ENCODE measurements around the gene TPCN1. TPM values are rescaled to one million over a fixed set of nuclear protein-coding genes. Genes with fewer than 3 reads are reported as not detected.

Gene TPCN1
- total RNA-seq, 1 donor from 2014 or later, result 27.9 TPM

GRCh38 chr12:113306382-113306781 lies 85.1 kb downstream of the TPCN1 start:
- Mint-ChIP-seq H3K27me3 (ENCODE audit: low read depth, unreplicated experiment) (no peaks in the 10 kb centered on the region), H3K4me3 (ENCODE audit: unreplicated experiment) (no peak overlapping the region), H3K36me3 (ENCODE audit: low read depth, unreplicated experiment) (peaks cover 9% of the 10 kb centered on the region), H3K4me1 (ENCODE audit: low read depth, unreplicated experiment) (peaks cover 3% of the 10 kb centered on the region), H3K27ac (ENCODE audit: unreplicated experiment) (no peak overlapping the region), H3K9me3 (ENCODE audit: unreplicated experiment) (no peaks in the 10 kb centered on the region)
- Histone ChIP-seq H3K4me1 (ENCODE audit: insufficient read depth, low read length) (no peaks in the 10 kb centered on the region), H3K36me3 (ENCODE audit: insufficient read depth, low read length) (no peaks in the 10 kb centered on the region), H3K27ac (ENCODE audit: low read depth, low read length) (no peak overlapping the region), H3K4me3 (ENCODE audit: insufficient read depth, low read depth, low read length) (no peak overlapping the region), H2AFZ (ENCODE audit: low read depth, low read length) (no peak overlapping the region), H4K20me1 (ENCODE audit: insufficient read depth, low read length) (no peaks in the 10 kb centered on the region), H3K9ac (ENCODE audit: low read length) (no peak overlapping the region), H3K4me2 (ENCODE audit: low read length) (no peak overlapping the region), H3K79me2 (ENCODE audit: insufficient read depth, low read length) (no peaks in the 10 kb centered on the region), H3K9me3 (ENCODE audit: insufficient read depth, low read depth, low read length) (no peaks in the 10 kb centered on the region), H3K27me3 (ENCODE audit: insufficient read depth, low read length) (no peaks in the 10 kb centered on the region)
- TF ChIP-seq CTCF (IDR thresholded peaks at IDR 0.05; ENCODE audit: insufficient read depth, low read depth, low read length) (no peak), EZH2 (IDR thresholded peaks at IDR 0.05; ENCODE audit: insufficient read depth, low read length) (no peak)
- DNase-seq (ENCODE audit: low read depth), result peak; percentile 10
- FAIRE-seq, result no peak

GRCh38 chr12:113310489-113310888 lies 89.2 kb downstream of the TPCN1 start:
- no peak for DNase-seq (ENCODE audit: low read depth)
- Mint-ChIP-seq H3K4me3 (ENCODE audit: unreplicated experiment) (no peak overlapping the region), H3K9me3 (ENCODE audit: unreplicated experiment) (no peaks in the 10 kb centered on the region)

More at GRCh38 chr12:113310489-113310888, 89.2 kb downstream of the TPCN1 start:
- Histone ChIP-seq H3K4me1 (ENCODE audit: insufficient read depth, low read length) (peaks cover 3% of the 10 kb centered on the region), H2AFZ (ENCODE audit: low read depth, low read length) (no peak overlapping the region), H3K27me3 (ENCODE audit: insufficient read depth, low read length) (no peaks in the 10 kb centered on the region), H3K4me3 (ENCODE audit: insufficient read depth, low read depth, low read length) (no peak overlapping the region), H3K4me2 (ENCODE audit: low read length) (no peak overlapping the region), H3K9me3 (ENCODE audit: insufficient read depth, low read depth, low read length) (no peaks in the 10 kb centered on the region), H4K20me1 (ENCODE audit: insufficient read depth, low read length) (no peaks in the 10 kb centered on the region), H3K27ac (ENCODE audit: low read depth, low read length) (no peak overlapping the region), H3K9ac (ENCODE audit: low read length) (no peak overlapping the region), H3K36me3 (ENCODE audit: insufficient read depth, low read length) (no peaks in the 10 kb centered on the region), H3K79me2 (ENCODE audit: insufficient read depth, low read length) (no peaks in the 10 kb centered on the region)
- H3K27me3 Mint-ChIP-seq (ENCODE audit: low read depth, unreplicated experiment), result no peaks in the 10 kb centered on the region
- H3K4me1 Mint-ChIP-seq (ENCODE audit: low read depth, unreplicated experiment), result peaks cover 10% of the 10 kb centered on the region
- TF ChIP-seq CTCF (IDR thresholded peaks at IDR 0.05; ENCODE audit: insufficient read depth, low read depth, low read length), result peak; percentile 10
- TF ChIP-seq EZH2 (IDR thresholded peaks at IDR 0.05; ENCODE audit: insufficient read depth, low read length), result no peak
- peaks cover 8% of the 10 kb centered on the region for H3K36me3 Mint-ChIP-seq (ENCODE audit: low read depth, unreplicated experiment)
- no peak overlapping the region for H3K27ac Mint-ChIP-seq (ENCODE audit: unreplicated experiment)
- no peak for FAIRE-seq
